ENCODE data around the gene MAPK8IP2. TPM values are rescaled to one million over a fixed set of nuclear protein-coding genes. Genes with fewer than 3 reads are reported as not detected.

Gene MAPK8IP2
- total and polyA plus RNA-seq, 2 of the 13 experiments (the other 11 are each of a cell fraction or from before 2014, with no cell fraction given) = 1.3 to 2.6 TPM

GRCh38 chr22:50599816-50600455, 657 bp upstream of the MAPK8IP2 start (continued):
- TF ChIP-seq ZNF687 (CRISPR knock-in tag; IDR thresholded peaks at IDR 0.05) (peak; percentile 83), PAX8 (CRISPR knock-in tag; IDR thresholded peaks at IDR 0.05; ENCODE audit: borderline replicate concordance) (peak; percentile 88; the same call in 1 of the 2 replicates), ZNF3 (CRISPR knock-in tag; IDR thresholded peaks at IDR 0.05) (peak; percentile 94), ARNTL (CRISPR knock-in tag; IDR thresholded peaks at IDR 0.05) (peak; percentile 92), ZNF773 (CRISPR knock-in tag; IDR thresholded peaks at IDR 0.05; ENCODE audit: borderline replicate concordance) (peak; percentile 100), ZNF607 (CRISPR knock-in tag; IDR thresholded peaks at IDR 0.05; ENCODE audit: borderline replicate concordance) (peak; percentile 100), ZNF281 (CRISPR knock-in tag; IDR thresholded peaks at IDR 0.05; ENCODE audit: borderline replicate concordance) (peak; percentile 92), ZNF605 (CRISPR knock-in tag; IDR thresholded peaks at IDR 0.05) (peak; percentile 96), POGK (CRISPR knock-in tag; conservative IDR thresholded peaks at IDR 0.05) (peak; percentile 95), NCOA5 (CRISPR knock-in tag; IDR thresholded peaks at IDR 0.05) (peak; percentile 92), ZNF644 (CRISPR knock-in tag; IDR thresholded peaks at IDR 0.05; ENCODE audit: low read depth) (0 out of 2 replicates have a peak, but pooled peaks have one; percentile 41), JUNB (CRISPR knock-in tag; IDR thresholded peaks at IDR 0.05; ENCODE audit: borderline replicate concordance) (peak; percentile 90), ZC3H13 (CRISPR knock-in tag; IDR thresholded peaks at IDR 0.05) (peak; percentile 96), POLR2AphosphoS2 (IDR thresholded peaks at IDR 0.05; ENCODE audit: low read depth, low read length) (no peak), RFXAP (CRISPR knock-in tag; IDR thresholded peaks at IDR 0.05; ENCODE audit: borderline replicate concordance) (peak; percentile 95), SUZ12 (IDR thresholded peaks at IDR 0.05; ENCODE audit: low read depth, low read length) (no peak), MXD4 (CRISPR knock-in tag; IDR thresholded peaks at IDR 0.05) (peak; percentile 99), ATF7-NPFF (CRISPR knock-in tag; IDR thresholded peaks at IDR 0.05; ENCODE audit: low read depth) (peak; percentile 99), FOXK2 (IDR thresholded peaks at IDR 0.05) (no peak), ZNF737 (CRISPR knock-in tag; IDR thresholded peaks at IDR 0.05; ENCODE audit: borderline replicate concordance) (peak; percentile 64; the same call in 1 of the 2 replicates)
